ENCODE data around the gene DNAH14. TPM values are rescaled to one million over a fixed set of nuclear protein-coding genes. Genes with fewer than 3 reads are reported as not detected.
"Not testable (repeated sequence)": the region's sequence is repeated elsewhere in the genome, so short reads cannot be mapped to it uniquely, and the experiment has no call there.

The DNAH14 gene
- total and polyA plus RNA-seq, 2 of the 4 experiments (the other 2 are of a cell fraction) = 2.7 to 3.6 TPM

DNA sequence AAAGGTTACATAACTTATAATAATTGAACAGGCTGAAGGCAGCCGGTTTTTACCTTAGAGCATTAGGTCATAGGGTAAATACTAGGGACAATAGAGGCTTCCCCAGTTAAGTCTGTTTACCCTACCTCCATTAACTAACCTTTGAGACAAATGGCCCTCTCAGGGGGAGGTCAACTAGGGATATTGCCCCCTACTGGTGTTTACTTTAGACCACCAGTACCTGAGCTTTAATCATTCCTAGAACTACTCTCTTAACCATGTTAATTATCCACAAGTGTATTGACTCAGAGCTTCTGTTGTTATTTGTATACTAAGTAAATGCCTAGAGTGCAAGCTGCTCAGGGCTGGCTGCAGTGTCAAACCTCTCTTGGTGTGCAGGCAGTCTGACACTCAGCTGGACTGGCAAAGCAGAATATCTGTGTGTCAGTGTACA lies 52.5 kb downstream of the DNAH14 start:
- H3K18ac ChIP-seq (ENCODE audit: low read depth, low read length); H2AK5ac ChIP-seq (ENCODE audit: low read depth, low read length); H3K56ac ChIP-seq (ENCODE audit: extremely low read depth, insufficient read depth, low read length); H2AFZ ChIP-seq (replicated peaks; ENCODE audit: low read length, poor library complexity); DNase-seq; dilution Hi-C loops (cut with HindIII; ENCODE audit: low sequenced_read_pairs, unreplicated experiment); H2BK120ac ChIP-seq (ENCODE audit: low read depth, low read length); H3K4me1 ChIP-seq (ENCODE audit: control insufficient read depth, insufficient read depth, low read length); H4K8ac ChIP-seq (ENCODE audit: low read depth in 2 of 2, low read length in 2 of 2); H3K79me1 ChIP-seq (ENCODE audit: low read depth in 1 of 2, low read length in 2 of 2); H3K9me1 ChIP-seq (ENCODE audit: insufficient read depth, low read length); H3K27ac ChIP-seq (ENCODE audit: insufficient read depth, low read length); H3K9ac ChIP-seq (ENCODE audit: low read depth, low read length); H3K14ac ChIP-seq (replicated peaks; ENCODE audit: low read depth, low read length); H4K91ac ChIP-seq (ENCODE audit: insufficient read depth, low read depth, low read length); in situ Hi-C loops (cut with MboI; ENCODE audit: low sequenced_read_pairs); BruUV-seq (replicated peaks); H2BK20ac ChIP-seq (ENCODE audit: low read depth, low read length); H3K4me3 ChIP-seq (ENCODE audit: insufficient read depth, low read depth, low read length); H3K27me3 ChIP-seq (ENCODE audit: control insufficient read depth, insufficient read depth, low read length); CTCF ChIA-PET; intact Hi-C loops (cut with micrococcal nuclease); H3K36me3 ChIP-seq (ENCODE audit: control insufficient read depth, insufficient read depth, low read length); H3K4ac ChIP-seq (ENCODE audit: low read depth, low read length); H2BK5ac ChIP-seq (ENCODE audit: low read depth, low read length, poor library complexity, severe bottlenecking); H4K5ac ChIP-seq (ENCODE audit: low read depth, low read length); H3K9me3 ChIP-seq (ENCODE audit: control insufficient read depth, insufficient read depth, low read length); H2BK15ac ChIP-seq (ENCODE audit: low read depth, low read length); H2AK9ac ChIP-seq (replicated peaks; ENCODE audit: low read depth, low read length, poor library complexity); H3K23ac ChIP-seq (ENCODE audit: low read depth, low read length); POLR2A ChIA-PET (ENCODE audit: unreplicated experiment); ATAC-seq (ENCODE audit: low read depth); H3K4me2 ChIP-seq (ENCODE audit: low read depth, low read length); H4K20me1 ChIP-seq (ENCODE audit: insufficient read depth, low read length): not testable (repeated sequence)
- WGBS, 2 experiments (ENCODE audit: extremely low coverage in 2 of 2, insufficient read length in 1 of 2) = no CpG with 5 or more reads among the region's 1 CpG

Measured in IMR-90 (cell line).